H1 (cell line): Measurements from ENCODE around the gene SPPL2B. TPM values are rescaled to one million over a fixed set of nuclear protein-coding genes. Genes with fewer than 3 reads are reported as not detected.

Experiments
- CTCF ChIA-PET: fragments of 300-600 bp; sonication (Branson Sonifier 250); formaldehyde crosslinking; loops from one replicate; lab custom pipeline; 2021; ENCODE audit not compliant: partially characterized antibody; lab: Charles Lee
- POLR2A ChIA-PET: fragments of 300-600 bp; sonication (Branson Sonifier 250); formaldehyde crosslinking; loops from one replicate; lab custom pipeline; 2021; ENCODE audit warnings: inconsistent platforms; ENCODE audit not compliant: partially characterized antibody; lab: Charles Lee
- DNase-seq, 2 experiments: peaks; one replicate each; pipeline versions ENCODE4 v3.0.0 to v3.0.0-alpha.2; 2010 to 2022; ENCODE audit warnings: low spot score in 2 of 2, low read depth in 1 of 2, mixed read lengths in 1 of 2
- FAIRE-seq: peaks from 2 replicates; lab custom pipeline; 2011; peaks lifted over from hg19 to GRCh38; lab: Jason Lieb, UNC
- H2AFZ ChIP-seq: 2 replicates; pipeline ENCODE4 v1.8.1; 2012; ENCODE audit warnings: low read length, inconsistent platforms
- H2AK5ac ChIP-seq: 2 replicates; pipeline ENCODE4 v1.6.1; 2013; ENCODE audit warnings: low read depth, low read length
- H2BK120ac ChIP-seq: replicated peaks from 2 replicates; pipeline ENCODE3; 2013; ENCODE audit warnings: low read depth, low read length, inconsistent platforms
- H2BK12ac ChIP-seq: 2 replicates; pipeline ENCODE4 v1.6.1; 2013; ENCODE audit warnings: low read depth, low read length
- H2BK15ac ChIP-seq: 2 replicates; pipeline ENCODE4 v1.6.1; 2013; ENCODE audit warnings: low read length
- H2BK20ac ChIP-seq: 2 replicates; pipeline ENCODE4 v1.6.1; 2013; ENCODE audit warnings: low read length
- H2BK5ac ChIP-seq: 2 replicates; pipeline ENCODE4 v1.6.1; 2013; ENCODE audit warnings: low read depth, low read length
- H3K14ac ChIP-seq: 2 replicates; pipeline ENCODE4 v1.6.1; 2013; ENCODE audit warnings: inconsistent platforms; ENCODE audit not compliant: insufficient read length
- H3K18ac ChIP-seq: 2 replicates; pipeline ENCODE4 v1.6.1; 2013; ENCODE audit warnings: low read length; ENCODE audit errors: extremely low read depth
- H3K23ac ChIP-seq: 2 replicates; pipeline ENCODE4 v1.6.1; 2013; ENCODE audit warnings: inconsistent platforms; ENCODE audit not compliant: insufficient read length
- H3K23me2 ChIP-seq: 2 replicates; pipeline ENCODE4 v1.6.1; 2013; ENCODE audit warnings: low read depth, low read length
- H3K27ac ChIP-seq: 2 replicates; pipeline ENCODE4 v1.6.1; 2011; ENCODE audit warnings: low read depth, low read length, inconsistent platforms
- H3K27me3 ChIP-seq, 4 experiments: replicated peaks in 1 of 4; 1 replicate in 1 of 4; 2 replicates in 3 of 4; pipeline versions ENCODE4 v1.6.1 to v1.8.1; 2011 to 2013; ENCODE audit warnings: low read length in 3 of 4, mild to moderate bottlenecking in 3 of 4, inconsistent platforms in 2 of 4, mixed read lengths in 2 of 4, moderate library complexity in 1 of 4; ENCODE audit not compliant: control insufficient read depth in 3 of 4, insufficient read depth in 3 of 4; ENCODE audit errors: extremely low read depth in 1 of 4
- H3K36me3 ChIP-seq, 4 experiments: 2 replicates each; pipeline versions ENCODE4 v1.6.1 to v1.8.1; 2011 to 2013; ENCODE audit warnings: mild to moderate bottlenecking in 4 of 4, low read length in 3 of 4, moderate library complexity in 2 of 4, control low read depth in 1 of 4, inconsistent platforms in 1 of 4; ENCODE audit not compliant: insufficient read depth in 4 of 4, control insufficient read depth in 2 of 4
- H3K4ac ChIP-seq: replicated peaks from 2 replicates; pipeline ENCODE3; 2013; ENCODE audit warnings: low read length, low read depth, mixed read lengths, inconsistent platforms; ENCODE audit not compliant: insufficient read length
- H3K4me1 ChIP-seq, 4 experiments: replicated peaks in 1 of 4; 1 replicate in 1 of 4; 2 replicates in 3 of 4; pipeline versions ENCODE4 v1.6.1 to v1.8.1; 2011 to 2013; ENCODE audit warnings: low read length in 3 of 4, inconsistent platforms in 2 of 4, mixed read lengths in 1 of 4; ENCODE audit not compliant: insufficient read depth in 4 of 4, control insufficient read depth in 3 of 4
- H3K4me2 ChIP-seq, 2 experiments: 2 replicates each; pipeline versions ENCODE4 v1.6.1 to v1.8.1; 2011 to 2013; ENCODE audit warnings: low read depth in 2 of 2, low read length in 2 of 2, control low read depth in 1 of 2, inconsistent platforms in 1 of 2, mild to moderate bottlenecking in 1 of 2; ENCODE audit not compliant: insufficient read depth in 1 of 2
- H3K4me3 ChIP-seq, 4 experiments: fragments of 200-600, 300-600 bp in 1 of 4; sonication (generic), shearing (Covaris generic), sonication (Bioruptor Twin) in 1 of 4; 2 replicates each; pipeline versions ENCODE4 v1.5.1 to v1.8.1; 2011 to 2016; ENCODE audit warnings: low read length in 4 of 4, low read depth in 3 of 4, control low read depth in 2 of 4, inconsistent platforms in 2 of 4, mild to moderate bottlenecking in 2 of 4, mixed read lengths in 1 of 4, moderate library complexity in 1 of 4; ENCODE audit not compliant: insufficient read depth in 2 of 4; ENCODE audit errors: extremely low read depth in 1 of 4
- H3K56ac ChIP-seq: replicated peaks from 2 replicates; pipeline ENCODE3; 2013; ENCODE audit warnings: low read depth, mild to moderate bottlenecking, mixed read lengths, low read length, inconsistent platforms; ENCODE audit not compliant: insufficient read length
- H3K79me1 ChIP-seq: 2 replicates; pipeline ENCODE4 v1.6.1; 2013; ENCODE audit warnings: low read depth, low read length, control low read depth
- H3K79me2 ChIP-seq, 2 experiments: 2 replicates each; pipeline versions ENCODE4 v1.6.1 to v1.8.1; 2012 to 2013; ENCODE audit warnings: low read length in 2 of 2, mild to moderate bottlenecking in 2 of 2, inconsistent platforms in 1 of 2; ENCODE audit not compliant: insufficient read depth in 2 of 2, control insufficient read depth in 1 of 2
- H3K9ac ChIP-seq, 4 experiments: replicated peaks in 1 of 4; 1 replicate in 1 of 4; 2 replicates in 3 of 4; pipeline versions ENCODE4 v1.6.1 to v1.8.1; 2011 to 2013; ENCODE audit warnings: low read depth in 3 of 4, low read length in 3 of 4, control low read depth in 2 of 4, mild to moderate bottlenecking in 2 of 4, moderate library complexity in 2 of 4, inconsistent platforms in 1 of 4; ENCODE audit errors: extremely low read depth in 1 of 4
- H3K9me3 ChIP-seq, 2 experiments: 2 replicates each; pipeline versions ENCODE4 v1.6.1 to v1.8.1; 2012 to 2013; ENCODE audit warnings: mild to moderate bottlenecking in 2 of 2, moderate library complexity in 2 of 2, control low read depth in 1 of 2, inconsistent platforms in 1 of 2, low read depth in 1 of 2, low read length in 1 of 2, mixed read lengths in 1 of 2; ENCODE audit not compliant: insufficient read depth in 2 of 2
- H4K20me1 ChIP-seq, 2 experiments: replicated peaks in 1 of 2; 2 replicates each; pipeline versions ENCODE3 to v1.8.1; 2011 to 2013; ENCODE audit warnings: inconsistent platforms in 2 of 2, low read length in 2 of 2, mild to moderate bottlenecking in 1 of 2; ENCODE audit not compliant: insufficient read depth in 2 of 2, control insufficient read depth in 1 of 2
- H4K5ac ChIP-seq: 2 replicates; pipeline ENCODE4 v1.6.1; 2013; ENCODE audit warnings: low read length, low read depth, mixed read lengths, inconsistent platforms; ENCODE audit not compliant: insufficient read length
- H4K8ac ChIP-seq: 2 replicates; pipeline ENCODE4 v1.8.0; 2013; ENCODE audit warnings: mild to moderate bottlenecking, moderate library complexity, low read length, inconsistent platforms; ENCODE audit not compliant: insufficient read depth; ENCODE audit errors: extremely low read depth
- H4K91ac ChIP-seq: replicated peaks from 2 replicates; pipeline ENCODE3; 2013; ENCODE audit warnings: low read length, mixed read lengths, inconsistent platforms; ENCODE audit not compliant: insufficient read length
- CBX8 ChIP-seq: fragments of 300-800, 300-1000 bp; sonication (generic); IDR thresholded peaks from 2 replicates; pipeline ENCODE4 v1.7.1; 2016; ENCODE audit warnings: low read depth, low read length, borderline replicate concordance
- E2F6 ChIP-seq: IDR thresholded peaks from 2 replicates; pipeline ENCODE4 v1.6.1; 2012; ENCODE audit warnings: inconsistent platforms
- KDM4A ChIP-seq: IDR thresholded peaks from one replicate; pipeline ENCODE4 v1.7.1; 2012; ENCODE audit warnings: low read depth, mild to moderate bottlenecking, moderate library complexity, low read length, inconsistent platforms; ENCODE audit not compliant: severe bottlenecking
- MAX ChIP-seq: IDR thresholded peaks from 2 replicates; pipeline ENCODE4 v1.6.1; 2012; ENCODE audit warnings: inconsistent platforms
- RAD21 ChIP-seq, 2 experiments: IDR thresholded peaks in 1 of 2; conservative IDR thresholded peaks in 1 of 2; 2 replicates each; pipeline ENCODE4 v1.6.1; 2011; ENCODE audit warnings: low read depth in 2 of 2, low read length in 2 of 2, improper control_type of control experiment in 1 of 2, inconsistent platforms in 1 of 2, mild to moderate bottlenecking in 1 of 2, moderate library complexity in 1 of 2
- RFX5 ChIP-seq: IDR thresholded peaks from 2 replicates; pipeline ENCODE4 v1.6.1; 2011; ENCODE audit warnings: low read depth, low read length, improper control_type of control experiment, borderline replicate concordance
- SP1 ChIP-seq: IDR thresholded peaks from 2 replicates; pipeline ENCODE4 v1.6.1; 2011; ENCODE audit warnings: low read depth, low read length
- SP2 ChIP-seq: IDR thresholded peaks from 2 replicates; pipeline ENCODE4 v1.6.1; 2012; ENCODE audit warnings: mild to moderate bottlenecking, low read length, inconsistent platforms
- WGBS, 2 experiments: shearing (Covaris generic) in 1 of 2; methylation state at CpG; one replicate each; pipeline versions ENCODE4 v1.1.6 to v1.1.7; 2013 to 2015; ENCODE audit warnings: low lambda C conversion rate in 2 of 2, mixed read lengths in 2 of 2, inconsistent platforms in 1 of 2, low coverage in 1 of 2, missing lambda C conversion rate in 1 of 2; ENCODE audit not compliant: insufficient replicate concordance in 2 of 2, insufficient coverage in 1 of 2, insufficient read length in 1 of 2; ENCODE audit errors: extremely low coverage in 1 of 2, missing lambda C conversion rate in 1 of 2; 5-methylcytosine and 5-hydroxymethylcytosine counted together
- polyA plus RNA-seq, 7 experiments: library from polyadenylated mRNA; depleted of rRNA in 3 of 7; stranded (reverse) in 5 of 7; unstranded in 2 of 7; fragments of >200 nt in 5 of 7; fragments of 200-250 nt in 2 of 7; gene quantifications; 1 replicate in 5 of 7; 2 replicates in 1 of 7; 4 replicates in 1 of 7; pipeline versions ENCODE4 v1.2.1 to v1.2.3, GENCODE V29; 2011 to 2013; ENCODE audit warnings: missing spikeins in 2 of 7, mixed read lengths in 2 of 7
- total RNA-seq: library from RNA; stranded (reverse); fragmentation: NEBNext Ultra II Directional; extraction: Animal tissue kit (Norgen Biotek cat#: 25700); gene quantifications from 2 replicates; pipeline ENCODE4 v1.2.1, GENCODE V29; 2021
- TF ChIP-seq, protein P1 (sequence below), 3 experiments: IDR thresholded peaks; 1 replicate in 2 of 3; 2 replicates in 1 of 3; pipeline versions ENCODE4 v1.5.1 to v1.6.1; 2011; ENCODE audit warnings: low read length in 3 of 3, mild to moderate bottlenecking in 3 of 3, inconsistent platforms in 2 of 3, low read depth in 1 of 3, moderate library complexity in 1 of 3; ENCODE audit not compliant: insufficient read depth in 1 of 3; ENCODE audit errors: control extremely low read depth in 1 of 3

The SPPL2B gene
- total and polyA plus RNA-seq, 2 of the 8 experiments (the other 6 are each of a cell fraction or from before 2014, with no cell fraction given): 34.8 to 55.7 TPM

GRCh38 chr19:2288338-2288817 lies 40.1 kb upstream of the SPPL2B start:
- Histone ChIP-seq H2BK12ac (peak overlapping the region; percentile 50; the same call in 1 of the 2 replicates), H2BK120ac (no peak overlapping the region), H4K8ac (no peak overlapping the region), H3K4me3 (no peak overlapping the region), H3K79me1 (no peaks in the 10 kb centered on the region), H3K23me2 (peaks cover 10% of the 10 kb centered on the region; the same call in 1 of the 2 replicates), H3K79me2 (no peaks in the 10 kb centered on the region), H3K36me3 (peaks cover 0 to 6% (median 0%) of the 10 kb centered on the region in 4 experiments; a peak in 1 of 8 replicates), H3K4me2 (no peak overlapping the region), H3K9ac (no peak overlapping the region), H2BK15ac (peak overlapping the region; percentile 75; the same call in 1 of the 2 replicates), H2BK5ac (no peak overlapping the region), H3K14ac (no peak overlapping the region), H2AFZ (no peak overlapping the region), H4K5ac (no peak overlapping the region), H3K27ac (no peak overlapping the region), H3K27me3 (peaks cover 40 to 63% (median 57%) of the 10 kb centered on the region in 4 experiments), H3K56ac (no peak overlapping the region), H3K23ac (no peak overlapping the region), H2AK5ac (peak overlapping the region; percentile 84; the same call in 1 of the 2 replicates), H3K4ac (no peak overlapping the region), H3K4me1 (peaks cover 0 to 22% (median 9%) of the 10 kb centered on the region in 4 experiments; a peak in 5 of 7 replicates), H2BK20ac (no peak overlapping the region), H3K18ac (no peak overlapping the region), H3K9me3 (no peaks in the 10 kb centered on the region), H4K91ac (peak overlapping the region; percentile 40), H4K20me1 (peaks cover 0 to 11% of the 10 kb centered on the region in 2 experiments)
- no peak for FAIRE-seq
- DNase-seq: no peak
- ChIA-PET POLR2A (interaction anchor here (0.7 to 3.1 kb wide), 10 partner anchors 10 to 86 kb away, joined by 3 to 25 read pairs (median 4); no protein-coding TSS in a partner anchor), CTCF (interaction anchor here (0.8 to 5.0 kb wide), 8 partner anchors 11 to 95 kb away, joined by 3 to 46 read pairs (median 6); no protein-coding TSS in a partner anchor)
- whole genome bisulfite sequencing, 2 experiments: 93% methylated on average over 13 of the region's 17 CpGs; no CpG with 5 or more reads in 1 of the 2 experiments
- TF ChIP-seq SP2 (no peak), E2F6 (no peak), CBX8 (no peak), SP1 (no peak), KDM4A (no peak), RFX5 (no peak), MAX (no peak), RAD21 (IDR thresholded peaks at IDR 0.05 in 1 of 2, conservative IDR thresholded peaks at IDR 0.05 in 1 of 2; ENCODE audit: low read depth in 2 of 2, low read length in 2 of 2) (no peak)
- TF ChIP-seq, protein P1, sequence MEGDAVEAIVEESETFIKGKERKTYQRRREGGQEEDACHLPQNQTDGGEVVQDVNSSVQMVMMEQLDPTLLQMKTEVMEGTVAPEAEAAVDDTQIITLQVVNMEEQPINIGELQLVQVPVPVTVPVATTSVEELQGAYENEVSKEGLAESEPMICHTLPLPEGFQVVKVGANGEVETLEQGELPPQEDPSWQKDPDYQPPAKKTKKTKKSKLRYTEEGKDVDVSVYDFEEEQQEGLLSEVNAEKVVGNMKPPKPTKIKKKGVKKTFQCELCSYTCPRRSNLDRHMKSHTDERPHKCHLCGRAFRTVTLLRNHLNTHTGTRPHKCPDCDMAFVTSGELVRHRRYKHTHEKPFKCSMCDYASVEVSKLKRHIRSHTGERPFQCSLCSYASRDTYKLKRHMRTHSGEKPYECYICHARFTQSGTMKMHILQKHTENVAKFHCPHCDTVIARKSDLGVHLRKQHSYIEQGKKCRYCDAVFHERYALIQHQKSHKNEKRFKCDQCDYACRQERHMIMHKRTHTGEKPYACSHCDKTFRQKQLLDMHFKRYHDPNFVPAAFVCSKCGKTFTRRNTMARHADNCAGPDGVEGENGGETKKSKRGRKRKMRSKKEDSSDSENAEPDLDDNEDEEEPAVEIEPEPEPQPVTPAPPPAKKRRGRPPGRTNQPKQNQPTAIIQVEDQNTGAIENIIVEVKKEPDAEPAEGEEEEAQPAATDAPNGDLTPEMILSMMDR (IDR thresholded peaks at IDR 0.05; ENCODE audit: control extremely low read depth in 1 of 3, insufficient read depth in 1 of 3, low read depth in 1 of 3, low read length in 3 of 3): no peak
